Skeletal muscle tissue (tissue), 4 donors: Measurements from ENCODE around the gene FCN3. TPM values are rescaled to one million over a fixed set of nuclear protein-coding genes. Genes with fewer than 3 reads are reported as not detected.

Experiments used
- H3K27ac ChIP-seq: one replicate; pipeline ENCODE4 v1.7.0; 2013; ENCODE audit warnings: mild to moderate bottlenecking, low read depth, low read length, inconsistent platforms
- H3K27me3 ChIP-seq, 3 donors: one replicate each; pipeline ENCODE4 v1.7.0; 2013; ENCODE audit warnings: low read length in 3 of 3; ENCODE audit not compliant: control insufficient read depth in 3 of 3, insufficient read depth in 3 of 3
- H3K36me3 ChIP-seq, 3 donors: one replicate each; pipeline ENCODE4 v1.7.0; 2013; ENCODE audit warnings: low read length in 3 of 3; ENCODE audit not compliant: control insufficient read depth in 3 of 3, insufficient read depth in 3 of 3
- H3K4me1 ChIP-seq, 3 donors: one replicate each; pipeline ENCODE4 v1.7.0; 2013; ENCODE audit warnings: low read length in 3 of 3, mild to moderate bottlenecking in 3 of 3; ENCODE audit not compliant: control insufficient read depth in 3 of 3, insufficient read depth in 3 of 3
- H3K4me3 ChIP-seq, 3 donors: one replicate each; pipeline ENCODE4 v1.7.0; 2013; ENCODE audit warnings: low read length in 3 of 3
- H3K9ac ChIP-seq, 3 donors: one replicate each; pipeline ENCODE4 v1.7.0; 2013; ENCODE audit warnings: low read length in 3 of 3, mild to moderate bottlenecking in 3 of 3, moderate library complexity in 2 of 3, low read depth in 1 of 3
- H3K9me3 ChIP-seq, 3 donors: one replicate each; pipeline ENCODE4 v1.7.0; 2013; ENCODE audit warnings: low read length in 3 of 3; ENCODE audit not compliant: control insufficient read depth in 3 of 3
- total RNA-seq: library from RNA; depleted of rRNA; stranded (reverse); fragments of >200 nt; gene quantifications from one replicate; pipeline ENCODE4 v1.2.3, GENCODE V29; 2014
- donor health status: Osteomylitis.

Gene FCN3
- total RNA-seq, 1 donor from 2014 or later, result not detected

DNA sequence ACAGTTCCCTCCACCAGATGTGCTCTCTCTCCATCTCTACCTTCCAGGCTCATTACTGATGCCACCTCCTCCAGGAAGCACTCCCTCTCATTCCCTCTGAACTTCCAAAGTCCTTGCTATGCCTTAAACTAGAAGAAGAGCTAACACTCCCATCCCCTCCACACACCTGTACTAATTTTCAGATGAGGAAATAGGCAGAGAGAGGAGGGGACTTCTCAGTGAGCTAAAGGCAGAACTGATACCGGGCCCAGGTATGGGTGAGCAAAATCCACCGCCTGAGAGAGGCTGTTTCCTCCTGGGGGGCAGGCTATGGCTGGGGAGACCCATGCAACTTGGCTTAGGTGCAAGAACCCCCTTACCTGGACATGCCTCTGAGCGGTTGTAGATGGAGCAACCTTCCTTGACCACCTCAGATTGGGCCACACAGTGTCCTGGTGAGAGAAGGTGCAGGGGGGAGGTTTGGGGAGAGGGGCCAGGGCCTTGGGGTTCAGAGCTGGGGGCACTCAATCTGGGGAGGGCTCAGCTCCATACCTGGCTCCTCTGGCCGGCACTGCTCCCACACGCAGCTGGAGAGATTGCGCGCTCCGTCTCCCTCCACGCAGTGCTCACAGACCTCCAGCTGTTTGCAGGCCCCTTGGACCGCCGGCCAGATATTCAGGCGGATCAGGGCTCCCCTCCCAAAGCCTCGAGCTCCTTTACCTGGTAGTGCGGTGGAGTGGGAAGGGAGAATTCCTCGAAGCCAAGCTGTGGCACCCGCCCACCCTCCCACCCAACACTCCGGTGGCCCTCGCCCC lies 7.5 kb upstream of the FCN3 start:
- Histone ChIP-seq H3K27ac (no peak overlapping the region), H3K4me1 (peaks cover 12 to 15% (median 13%) of the 10 kb centered on the region in 3 donors), H3K4me3 (no peak overlapping the region), H3K36me3 (no peaks in the 10 kb centered on the region), H3K9me3 (no peaks in the 10 kb centered on the region), H3K27me3 (peaks cover 0 to 4% (median 3%) of the 10 kb centered on the region in 3 donors), H3K9ac (no peak overlapping the region)

DNA sequence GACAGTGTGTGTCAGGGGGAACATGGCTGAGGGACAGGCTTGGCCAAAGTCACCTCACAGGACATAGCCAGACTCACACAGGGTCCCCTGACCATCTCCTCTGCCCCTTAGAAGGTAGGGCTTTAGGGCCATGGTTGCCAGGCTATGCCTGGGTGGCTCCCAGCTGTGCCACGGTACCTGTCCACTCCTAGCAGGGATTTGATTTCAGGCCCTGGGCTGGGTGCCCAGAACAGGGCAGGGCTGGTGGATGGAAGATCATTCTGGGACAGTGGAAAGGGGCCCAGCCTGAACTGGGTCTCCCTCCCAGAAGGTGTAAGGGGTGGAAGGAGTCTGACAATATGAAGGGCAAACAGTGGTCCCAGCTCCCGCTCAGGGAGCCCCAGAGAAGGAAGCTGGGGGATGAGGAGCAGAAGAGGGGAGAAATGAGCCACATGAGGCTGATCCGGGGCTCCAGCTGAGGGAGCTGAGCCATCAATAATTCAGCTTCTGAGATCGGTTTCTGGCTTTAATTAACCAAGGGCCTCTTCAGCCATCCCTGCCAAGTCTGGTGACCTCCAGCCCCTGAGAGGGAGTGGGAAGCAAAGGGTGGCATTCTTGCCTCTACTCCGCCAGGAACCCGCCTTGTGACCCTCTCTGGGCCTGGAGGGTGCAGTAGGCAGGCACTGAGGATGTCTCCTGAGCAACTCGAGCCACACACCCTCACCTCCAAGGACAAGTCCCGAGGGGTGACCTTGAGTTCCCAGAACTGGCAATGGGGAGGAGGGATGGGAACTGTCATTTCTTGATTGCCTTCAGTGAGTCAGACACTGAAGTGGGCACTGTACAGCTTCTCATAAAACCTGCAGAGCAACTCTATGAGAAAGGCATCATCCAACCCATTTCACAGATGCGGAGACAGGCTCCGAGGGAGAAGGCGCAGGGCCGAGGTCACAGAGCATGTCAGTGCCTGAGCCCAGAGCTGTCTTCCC lies 6.4 kb upstream of the FCN3 start:
- Histone ChIP-seq H3K9ac (peak overlapping the region in 1 of 3 donors; percentile 19), H3K36me3 (no peaks in the 10 kb centered on the region), H3K27ac (no peak overlapping the region), H3K4me3 (no peak overlapping the region), H3K9me3 (no peaks in the 10 kb centered on the region), H3K27me3 (peaks cover 0 to 4% (median 3%) of the 10 kb centered on the region in 3 donors), H3K4me1 (peaks cover 12 to 15% (median 13%) of the 10 kb centered on the region in 3 donors)

DNA sequence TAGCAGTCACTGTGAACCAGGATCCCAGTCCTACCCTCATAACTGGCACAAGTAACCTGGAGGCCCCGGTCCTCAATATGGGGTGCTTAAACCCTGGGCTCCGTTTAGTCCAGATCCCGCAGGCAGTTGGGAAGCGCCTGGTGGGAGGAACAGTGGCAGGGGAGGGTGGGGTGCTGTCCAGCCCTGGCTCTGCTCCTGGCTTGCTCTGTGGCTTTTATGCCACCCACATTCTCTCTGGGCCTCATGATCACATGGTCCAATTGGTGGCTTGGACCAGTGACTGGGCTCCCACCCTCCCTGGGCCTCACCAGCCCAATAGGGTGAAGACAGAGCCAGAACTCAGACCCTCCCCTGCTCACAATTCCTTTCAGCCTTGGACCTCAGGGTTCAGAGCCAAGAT lies 5.6 kb upstream of the FCN3 start:
- Histone ChIP-seq H3K4me3 (no peak overlapping the region), H3K9ac (peak overlapping the region in 1 of 3 donors; percentile 33), H3K27me3 (peaks cover 0 to 4% (median 3%) of the 10 kb centered on the region in 3 donors), H3K27ac (no peak overlapping the region), H3K4me1 (peaks cover 12 to 17% (median 13%) of the 10 kb centered on the region in 3 donors), H3K9me3 (no peaks in the 10 kb centered on the region), H3K36me3 (no peaks in the 10 kb centered on the region)

DNA sequence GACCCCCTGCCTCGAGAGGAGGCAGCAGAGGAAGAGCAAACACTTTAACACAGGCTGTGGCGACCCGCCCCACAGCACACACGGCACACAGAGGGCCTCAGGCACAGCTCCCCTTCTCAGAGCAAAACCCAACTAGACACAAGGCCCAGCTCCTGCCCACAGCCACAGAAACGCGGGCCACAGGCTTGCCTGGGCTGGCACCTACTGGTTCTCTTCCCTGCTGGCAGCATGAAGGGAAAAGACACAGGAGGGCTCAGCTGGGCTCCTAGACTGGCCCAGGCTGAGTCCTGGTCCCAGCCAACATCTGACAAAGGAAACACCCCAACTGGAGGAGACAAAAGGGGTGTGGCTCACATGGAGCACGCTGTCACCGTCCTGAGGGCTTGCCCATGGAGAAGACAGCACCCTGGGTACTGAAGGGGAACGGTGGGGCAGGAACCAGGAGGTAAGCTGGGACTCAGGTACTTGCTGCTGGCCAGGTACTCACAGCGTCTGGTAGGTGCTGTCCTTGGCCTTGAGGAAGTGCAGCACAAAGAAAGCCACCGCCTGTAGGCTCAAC lies 5.0 kb upstream of the FCN3 start:
- Histone ChIP-seq H3K4me1 (peaks cover 12 to 20% (median 13%) of the 10 kb centered on the region in 3 donors), H3K36me3 (no peaks in the 10 kb centered on the region), H3K9me3 (no peaks in the 10 kb centered on the region), H3K27me3 (peaks cover 0 to 4% (median 3%) of the 10 kb centered on the region in 3 donors), H3K4me3 (no peak overlapping the region), H3K27ac (no peak overlapping the region), H3K9ac (peak overlapping the region in 1 of 3 donors; percentile 33)

DNA sequence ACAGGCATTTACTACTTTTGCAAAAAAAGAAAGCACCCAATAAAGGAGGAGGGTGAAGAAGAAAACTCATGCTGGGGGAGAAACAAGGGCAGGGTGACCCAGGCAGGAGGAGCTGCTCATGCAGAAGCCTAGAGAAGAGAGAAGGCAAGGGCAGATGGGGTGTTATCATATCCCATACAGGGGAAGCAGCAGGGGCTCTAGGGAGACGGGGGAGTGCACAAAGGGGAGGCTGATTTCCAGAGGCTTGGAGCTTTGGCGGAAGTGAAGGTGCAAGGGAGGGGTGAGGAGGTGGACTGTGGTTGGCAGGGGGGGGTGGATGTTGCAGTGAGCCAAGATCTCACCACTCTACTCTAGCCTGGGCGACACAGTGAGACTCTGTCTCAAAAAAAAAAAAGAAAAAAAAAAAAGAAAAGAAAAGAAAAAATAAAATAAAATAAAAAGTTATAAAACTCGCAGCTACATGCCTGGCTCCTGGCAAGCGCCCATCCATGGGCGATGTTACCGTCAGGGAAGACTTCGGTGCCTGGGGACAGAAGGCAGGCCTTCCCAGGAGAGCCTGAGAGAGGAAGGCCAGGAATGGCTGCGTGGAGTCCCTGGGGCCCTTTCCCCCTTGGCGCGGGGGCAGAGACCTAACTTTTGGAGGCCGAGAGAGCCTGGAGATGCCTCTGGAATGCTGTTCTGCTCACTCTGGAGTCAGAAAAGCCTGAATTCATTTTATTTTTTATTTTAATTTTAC lies 3.3 kb upstream of the FCN3 start:
- no peak overlapping the region for H3K9ac ChIP-seq
- peaks cover 12 to 21% (median 13%) of the 10 kb centered on the region in 3 donors for H3K4me1 ChIP-seq
- no peaks in the 10 kb centered on the region for H3K9me3 ChIP-seq
- no peaks in the 10 kb centered on the region for H3K36me3 ChIP-seq
- peaks cover 0 to 2% (median 0%) of the 10 kb centered on the region in 3 donors for H3K27me3 ChIP-seq
- H3K27ac ChIP-seq, result no peak overlapping the region
- no peak overlapping the region for H3K4me3 ChIP-seq

DNA sequence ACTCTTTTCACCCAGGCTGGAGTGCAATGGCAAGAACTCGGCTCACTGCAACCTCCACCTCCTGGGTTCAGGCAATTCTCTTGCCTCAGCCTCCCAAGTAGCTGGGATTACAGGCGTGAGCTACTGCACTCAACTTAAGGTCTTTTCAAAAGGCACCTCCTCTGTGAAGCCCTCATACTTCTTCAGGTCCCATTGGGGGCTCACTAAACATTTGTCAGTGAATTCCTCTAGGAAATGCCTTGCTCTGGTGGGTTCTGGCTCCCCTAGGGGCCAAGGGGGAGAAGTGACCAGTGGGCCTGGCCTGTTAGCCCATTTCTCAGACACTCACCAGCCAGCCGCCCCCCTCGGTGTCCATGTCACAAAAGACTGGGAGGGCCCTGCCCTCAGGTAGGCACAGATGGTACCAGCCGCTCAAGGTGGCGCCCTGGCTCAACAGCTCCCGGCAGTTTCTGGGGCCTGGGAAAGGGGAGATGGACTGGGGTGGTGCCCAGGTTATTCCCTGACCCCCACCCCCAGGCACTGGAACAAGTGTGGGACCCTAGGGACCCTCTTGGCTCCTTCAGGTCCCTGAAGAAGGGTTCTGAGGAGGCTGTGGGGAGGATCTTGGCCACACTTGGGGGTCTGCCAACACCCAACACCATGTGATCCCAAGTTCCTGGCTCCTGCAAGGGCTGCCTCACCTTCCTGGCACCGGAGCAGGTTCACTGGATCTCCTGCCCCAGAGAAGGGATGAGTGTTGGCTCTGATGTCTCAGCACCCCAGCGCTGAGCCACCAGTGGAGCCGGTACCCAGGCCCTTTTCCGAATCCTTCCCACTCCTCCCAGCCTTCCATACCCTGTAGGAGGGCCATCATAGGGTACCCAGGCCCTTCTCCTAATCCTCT lies 1.6 kb downstream of the FCN3 start:
- Histone ChIP-seq H3K27ac (no peak overlapping the region), H3K27me3 (no peaks in the 10 kb centered on the region), H3K4me3 (no peak overlapping the region)

DNA sequence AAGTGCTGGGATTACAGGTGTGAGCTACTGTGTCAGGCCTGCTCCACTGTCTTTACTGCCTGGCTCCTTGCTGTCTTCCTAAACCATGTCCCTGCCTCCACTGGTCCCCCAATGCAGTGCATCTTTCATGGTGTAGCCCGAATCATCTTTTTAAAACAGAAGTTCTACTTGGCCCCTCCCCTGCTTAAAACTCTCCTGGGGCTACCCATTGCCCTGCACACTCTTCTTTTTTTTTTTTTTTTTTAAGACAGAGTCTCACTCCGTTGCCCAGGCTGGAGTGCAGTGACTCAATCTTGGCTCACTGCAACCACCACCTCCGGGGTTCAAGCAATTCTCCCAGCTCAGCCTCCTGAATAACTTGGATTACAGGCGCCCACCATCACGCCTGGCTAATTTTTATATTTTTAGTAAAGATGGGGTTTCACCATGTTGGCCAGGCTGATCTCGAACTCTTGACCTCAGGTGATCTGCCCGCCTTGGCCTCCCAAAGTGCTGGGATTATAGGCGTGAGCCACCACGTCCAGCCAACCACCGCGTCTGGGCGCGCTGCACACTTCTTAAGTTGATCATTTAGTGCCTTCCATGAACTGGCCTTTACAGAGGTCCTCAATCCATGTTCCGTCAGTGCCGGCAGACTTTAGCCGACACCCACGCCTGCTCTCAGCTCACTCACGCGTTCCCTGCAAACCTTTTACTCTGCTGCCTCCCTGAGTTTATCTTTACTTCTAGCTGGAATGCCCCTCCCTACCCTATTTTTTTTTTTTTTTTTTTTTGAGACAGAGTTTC lies 2.4 kb downstream of the FCN3 start:
- Histone ChIP-seq H3K27ac (no peak overlapping the region), H3K4me1 (peaks cover 5 to 14% (median 7%) of the 10 kb centered on the region in 3 donors), H3K4me3 (no peak overlapping the region), H3K9me3 (no peaks in the 10 kb centered on the region), H3K27me3 (no peaks in the 10 kb centered on the region), H3K36me3 (no peaks in the 10 kb centered on the region), H3K9ac (no peak overlapping the region)

More for the DNA sequence above, 1.6 kb downstream of the FCN3 start:
- Histone ChIP-seq H3K9ac (no peak overlapping the region), H3K9me3 (no peaks in the 10 kb centered on the region), H3K4me1 (peaks cover 0 to 11% (median 0%) of the 10 kb centered on the region in 3 donors), H3K36me3 (no peaks in the 10 kb centered on the region)

DNA sequence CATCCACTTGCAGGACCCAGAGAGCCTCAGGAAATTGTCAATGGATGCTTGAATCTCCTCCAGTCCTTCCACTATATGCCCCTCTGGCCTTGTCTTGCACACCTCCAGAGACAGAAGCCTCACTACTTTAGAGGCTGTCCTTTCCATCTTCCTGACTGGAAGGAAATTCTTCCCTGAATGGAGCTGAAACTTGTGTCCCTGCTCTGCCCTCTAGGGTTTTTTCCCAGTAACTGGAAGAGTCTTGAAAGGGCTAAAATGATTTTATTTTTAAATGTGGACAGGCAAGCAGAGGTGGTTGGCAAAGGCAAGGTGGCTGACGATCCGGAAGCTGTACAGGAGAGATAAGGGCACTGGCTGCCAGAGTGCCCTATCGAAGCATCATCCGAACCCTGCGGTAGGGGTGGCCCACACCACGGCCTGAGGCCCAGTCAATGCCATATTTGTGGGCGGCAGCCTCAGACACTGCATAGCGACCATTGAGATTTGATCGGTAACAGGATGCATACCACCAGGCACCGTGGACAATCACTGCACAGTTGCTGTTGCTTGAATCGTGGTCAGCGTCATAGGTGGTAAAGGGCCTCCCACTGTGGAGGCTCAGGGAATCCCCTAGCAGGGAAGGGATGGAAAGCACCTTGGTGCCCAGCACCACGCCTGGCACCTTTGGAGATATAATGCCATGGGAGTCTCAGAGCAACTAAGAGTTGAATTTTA lies 5.6 kb downstream of the FCN3 start:
- no peak overlapping the region for H3K4me3 ChIP-seq
- peaks cover 0 to 4% (median 2%) of the 10 kb centered on the region in 3 donors for H3K36me3 ChIP-seq
- no peaks in the 10 kb centered on the region for H3K9me3 ChIP-seq
- H3K9ac ChIP-seq, result peak overlapping the region in 1 of 3 donors; percentile 25
- no peaks in the 10 kb centered on the region for H3K27me3 ChIP-seq
- peaks cover 23 to 26% (median 25%) of the 10 kb centered on the region in 3 donors for H3K4me1 ChIP-seq
- no peak overlapping the region for H3K27ac ChIP-seq
